A673 (cell line): Measurements from ENCODE around the gene C20orf173. TPM values are rescaled to one million over a fixed set of nuclear protein-coding genes. Genes with fewer than 3 reads are reported as not detected.
"Not testable (repeated sequence)": the region's sequence is repeated elsewhere in the genome, so short reads cannot be mapped to it uniquely, and the experiment has no call there.

Source experiments
- BruUV-seq: library from RNA; stranded (reverse); fragments of 400-500 nt; replicated peaks from 2 replicates; lab custom pipeline; 2021; lab: Mats Ljungman, UMichigan
- CTCF ChIA-PET: fragments of 300-600 bp; sonication (Branson Sonifier 250); formaldehyde crosslinking; loops from one replicate; lab custom pipeline; 2022; ENCODE audit warnings: antibody characterized with exemption; lab: Charles Lee
- POLR2A ChIA-PET: fragments of 300-600 bp; sonication (Branson Sonifier 250); formaldehyde crosslinking; loops from one replicate; lab custom pipeline; 2022; ENCODE audit warnings: antibody characterized with exemption; ENCODE audit not compliant: low non-redundant PET; lab: Charles Lee
- DNase-seq: peaks from one replicate; pipeline ENCODE4 v3.0.0-alpha.2; 2015; ENCODE audit warnings: low spot score
- H3K27ac ChIP-seq: fragments of 200-600 bp; sonication (generic); 2 replicates; pipeline ENCODE4 v1.5.1; 2016; ENCODE audit warnings: mixed run types, low read depth, mild to moderate bottlenecking, mixed read lengths, antibody characterized with exemption, low read length; ENCODE audit not compliant: poor library complexity, severe bottlenecking
- H3K27me3 ChIP-seq: fragments of 200-600 bp; sonication (generic); replicated peaks from 2 replicates; pipeline ENCODE4 v1.6.1; 2017; ENCODE audit warnings: mixed run types, low read depth, mild to moderate bottlenecking, mixed read lengths, antibody characterized with exemption, low read length; ENCODE audit not compliant: insufficient read depth, poor library complexity
- H3K36me3 ChIP-seq: fragments of 200-600 bp; sonication (generic); 2 replicates; pipeline ENCODE4 v1.6.1; 2016; ENCODE audit warnings: mixed run types, mild to moderate bottlenecking, mixed read lengths, antibody characterized with exemption, low read length; ENCODE audit not compliant: insufficient read depth, poor library complexity, severe bottlenecking
- H3K4me1 ChIP-seq: fragments of 200-600 bp; sonication (generic); 2 replicates; pipeline ENCODE4 v1.6.1; 2017; ENCODE audit warnings: mixed run types, mild to moderate bottlenecking, mixed read lengths, antibody characterized with exemption, low read length; ENCODE audit not compliant: insufficient read depth, poor library complexity, severe bottlenecking
- H3K4me3 ChIP-seq: fragments of 200-600 bp; sonication (generic); 2 replicates; pipeline ENCODE4 v1.5.1; 2016; ENCODE audit warnings: low read depth, mixed run types, mild to moderate bottlenecking, mixed read lengths, low read length; ENCODE audit not compliant: poor library complexity, severe bottlenecking
- H3K9me3 ChIP-seq: fragments of 200-600 bp; sonication (generic); 2 replicates; pipeline ENCODE4 v1.6.1; 2016; ENCODE audit warnings: mixed run types, low read depth, mild to moderate bottlenecking, mixed read lengths, antibody characterized with exemption, low read length; ENCODE audit not compliant: poor library complexity, severe bottlenecking
- EZH2 ChIP-seq: fragments of 200-600 bp; sonication (generic); IDR thresholded peaks from 2 replicates; pipeline ENCODE4 v1.6.1; 2017; ENCODE audit warnings: borderline replicate concordance, low read depth, mild to moderate bottlenecking, mixed read lengths, antibody characterized with exemption, low read length; ENCODE audit not compliant: poor library complexity, severe bottlenecking
- intact Hi-C: fragments of 100-400 bp; cut with micrococcal nuclease; formaldehyde crosslinking; loops from one replicate; pipeline ENCODE4 v1.10.0; 2022; ENCODE audit not compliant: unreplicated experiment
- total RNA-seq: library from RNA; stranded (reverse); gene quantifications from 2 replicates; pipeline ENCODE4 v1.2.3, GENCODE V29; 2021
- TF ChIP-seq, protein P1 (sequence below): fragments of 300-800, 200-600 bp; sonication (generic); conservative IDR thresholded peaks from 2 replicates; pipeline ENCODE4 v1.5.1; 2017; ENCODE audit warnings: low read depth, mild to moderate bottlenecking, antibody characterized with exemption, low read length, moderate library complexity, mixed read lengths

The C20orf173 gene
- total RNA-seq, 1 experiment from 2014 or later = not detected

DNA sequence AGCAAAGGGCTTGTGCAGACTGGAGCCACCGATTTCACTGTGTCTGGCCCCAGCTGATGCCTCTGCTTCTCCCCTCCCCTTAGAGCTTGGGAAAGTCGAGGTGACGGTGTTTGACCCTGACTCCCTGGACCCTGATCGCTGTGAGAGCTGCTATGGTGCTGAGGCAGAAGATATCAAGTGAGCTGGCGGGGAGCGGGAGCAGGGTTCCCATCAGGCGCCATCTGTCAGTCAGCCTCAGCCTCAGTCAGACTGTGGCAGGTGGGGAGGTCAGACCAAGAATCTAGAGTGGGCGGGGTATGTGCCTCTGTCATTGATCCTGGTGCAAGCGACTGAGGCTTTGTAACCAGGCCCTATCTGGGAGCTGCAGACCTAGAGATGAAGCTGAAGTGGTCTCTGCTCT is 17.9 kb upstream of the C20orf173 start:
- POLR2A ChIA-PET = no interaction called here
- intact Hi-C loops = no loop called here

GRCh38 chr20:35546127-35546526 is 16.7 kb upstream of the C20orf173 start:
- no peaks in the 10 kb centered on the region for H3K9me3 ChIP-seq
- CTCF ChIA-PET = interaction anchor here (0.6 kb wide), 1 partner anchor 26 kb away, joined by 21 read pairs; no protein-coding TSS in a partner anchor
- no peak for TF ChIP-seq EZH2
- TF ChIP-seq, protein P1, sequence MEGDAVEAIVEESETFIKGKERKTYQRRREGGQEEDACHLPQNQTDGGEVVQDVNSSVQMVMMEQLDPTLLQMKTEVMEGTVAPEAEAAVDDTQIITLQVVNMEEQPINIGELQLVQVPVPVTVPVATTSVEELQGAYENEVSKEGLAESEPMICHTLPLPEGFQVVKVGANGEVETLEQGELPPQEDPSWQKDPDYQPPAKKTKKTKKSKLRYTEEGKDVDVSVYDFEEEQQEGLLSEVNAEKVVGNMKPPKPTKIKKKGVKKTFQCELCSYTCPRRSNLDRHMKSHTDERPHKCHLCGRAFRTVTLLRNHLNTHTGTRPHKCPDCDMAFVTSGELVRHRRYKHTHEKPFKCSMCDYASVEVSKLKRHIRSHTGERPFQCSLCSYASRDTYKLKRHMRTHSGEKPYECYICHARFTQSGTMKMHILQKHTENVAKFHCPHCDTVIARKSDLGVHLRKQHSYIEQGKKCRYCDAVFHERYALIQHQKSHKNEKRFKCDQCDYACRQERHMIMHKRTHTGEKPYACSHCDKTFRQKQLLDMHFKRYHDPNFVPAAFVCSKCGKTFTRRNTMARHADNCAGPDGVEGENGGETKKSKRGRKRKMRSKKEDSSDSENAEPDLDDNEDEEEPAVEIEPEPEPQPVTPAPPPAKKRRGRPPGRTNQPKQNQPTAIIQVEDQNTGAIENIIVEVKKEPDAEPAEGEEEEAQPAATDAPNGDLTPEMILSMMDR = no peak
- H3K36me3 ChIP-seq = peaks cover 43% of the 10 kb centered on the region
- POLR2A ChIA-PET = no interaction called here
- no peak for DNase-seq
- intact Hi-C loops = no loop called here
- peaks cover 7% of the 10 kb centered on the region for H3K4me1 ChIP-seq
- no peak overlapping the region for H3K4me3 ChIP-seq
- no peak overlapping the region for H3K27ac ChIP-seq
- no TSS peak for BruUV-seq
- no peaks in the 10 kb centered on the region for H3K27me3 ChIP-seq

More for the DNA sequence above, 17.9 kb upstream of the C20orf173 start:
- CTCF ChIA-PET = no interaction called here
- Histone ChIP-seq H3K27ac (no peak overlapping the region), H3K9me3 (no peaks in the 10 kb centered on the region), H3K36me3 (peaks cover 43% of the 10 kb centered on the region), H3K27me3 (no peaks in the 10 kb centered on the region), H3K4me1 (peaks cover 7% of the 10 kb centered on the region), H3K4me3 (no peak overlapping the region)
- BruUV-seq = no TSS peak
- no peak for DNase-seq
- TF ChIP-seq EZH2 = no peak

GRCh38 chr20:35544941-35545340 is 15.5 kb upstream of the C20orf173 start:
- H3K27ac ChIP-seq, H3K27me3 ChIP-seq, intact Hi-C loops, H3K4me1 ChIP-seq, CTCF ChIA-PET, H3K4me3 ChIP-seq, BruUV-seq, H3K9me3 ChIP-seq, POLR2A ChIA-PET: not testable (repeated sequence)
- peak; percentile 49 for DNase-seq
- peaks cover 37% of the 10 kb centered on the region for H3K36me3 ChIP-seq

DNA sequence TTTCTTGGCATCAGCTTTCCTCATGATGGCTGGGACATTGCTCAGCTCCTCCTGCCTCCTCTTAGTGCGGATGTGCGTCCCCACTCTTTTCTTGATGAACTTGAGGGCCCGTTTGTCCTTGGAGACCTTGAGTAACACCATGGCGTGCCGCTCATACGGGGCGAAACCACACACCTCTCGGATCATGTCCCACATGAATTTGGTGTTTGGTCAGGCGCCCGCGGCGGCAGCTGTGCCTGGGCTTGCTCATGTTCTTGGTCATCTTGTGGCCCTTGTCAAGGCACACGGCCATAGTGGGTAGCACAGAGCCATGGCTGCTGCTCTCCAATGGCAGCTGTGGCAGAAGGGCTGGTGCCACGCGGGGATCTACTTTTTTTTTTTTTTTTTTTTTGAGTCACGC is 15.0 kb upstream of the C20orf173 start:
- CTCF ChIA-PET = no interaction called here
- peaks cover 36% of the 10 kb centered on the region for H3K36me3 ChIP-seq
- intact Hi-C loops = no loop called here
- H3K9me3 ChIP-seq = no peaks in the 10 kb centered on the region
- TF ChIP-seq, protein P1 = no peak
- no peak for TF ChIP-seq EZH2
- no peak overlapping the region for H3K4me3 ChIP-seq
- peaks cover 7% of the 10 kb centered on the region for H3K4me1 ChIP-seq
- H3K27me3 ChIP-seq = no peaks in the 10 kb centered on the region
- DNase-seq = no peak
- POLR2A ChIA-PET = no interaction called here
- BruUV-seq = no TSS peak
- H3K27ac ChIP-seq = no peak overlapping the region
